Loucy (cell line): ENCODE data around the gene HSH2D.
"Not testable (repeated sequence)": the region's sequence is repeated elsewhere in the genome, so short reads cannot be mapped to it uniquely, and the experiment has no call there.

ENCODE experiments used
- H2AFZ ChIP-seq: fragments of 200-600 bp; sonication (generic); 2 replicates; pipeline ENCODE4 v1.6.0; 2016; ENCODE audit warnings: antibody characterized with exemption, mild to moderate bottlenecking, low read length, moderate library complexity
- H3F3A ChIP-seq: fragments of 200-600 bp; 2 replicates; pipeline ENCODE4 v1.6.0; 2016; ENCODE audit warnings: antibody characterized with exemption, low read depth, mild to moderate bottlenecking
- H3K27me3 ChIP-seq: fragments of 200-600 bp; sonication (generic); 2 replicates; pipeline ENCODE4 v1.6.1; 2014; ENCODE audit warnings: low read length, mild to moderate bottlenecking; ENCODE audit not compliant: insufficient read depth, poor library complexity, severe bottlenecking
- H3K36me3 ChIP-seq: fragments of 200-600 bp; sonication (generic); 2 replicates; pipeline ENCODE4 v1.6.1; 2016; ENCODE audit warnings: low read length; ENCODE audit not compliant: insufficient read depth
- H3K4me1 ChIP-seq: fragments of 200-600 bp; sonication (generic); 2 replicates; pipeline ENCODE4 v1.5.1; 2014; ENCODE audit warnings: low read length, mild to moderate bottlenecking; ENCODE audit not compliant: insufficient read depth, poor library complexity, severe bottlenecking
- H3K4me2 ChIP-seq: fragments of 200-600 bp; sonication (generic); 2 replicates; pipeline ENCODE4 v1.6.0; 2014; ENCODE audit warnings: antibody characterized with exemption, low read length, low read depth, mild to moderate bottlenecking; ENCODE audit not compliant: poor library complexity, severe bottlenecking
- H3K4me3 ChIP-seq: fragments of 200-600 bp; sonication (generic); 2 replicates; pipeline ENCODE4 v1.5.1; 2014; ENCODE audit warnings: low read length, mild to moderate bottlenecking, mixed read lengths; ENCODE audit not compliant: poor library complexity, severe bottlenecking
- H3K79me2 ChIP-seq: fragments of 200-600 bp; sonication (generic); 2 replicates; pipeline ENCODE4 v1.6.1; 2014; ENCODE audit warnings: low read length; ENCODE audit not compliant: insufficient read depth
- H3K9ac ChIP-seq: fragments of 200-600 bp; sonication (generic); 2 replicates; pipeline ENCODE4 v1.6.0; 2014; ENCODE audit warnings: mild to moderate bottlenecking, low read depth, low read length, moderate library complexity; ENCODE audit not compliant: poor library complexity, severe bottlenecking
- H3K9me2 ChIP-seq: fragments of 200-600 bp; sonication (generic); replicated peaks from 2 replicates; pipeline ENCODE4 v1.6.1; 2016; ENCODE audit warnings: low read depth, low read length, mixed read lengths
- H3K9me3 ChIP-seq: fragments of 200-600 bp; sonication (generic); 2 replicates; pipeline ENCODE4 v1.6.1; 2014; ENCODE audit warnings: mild to moderate bottlenecking, antibody characterized with exemption, low read length, low read depth; ENCODE audit not compliant: insufficient read depth
- H4K20me1 ChIP-seq: fragments of 200-600 bp; sonication (generic); 2 replicates; pipeline ENCODE4 v1.6.0; 2014; ENCODE audit warnings: antibody characterized with exemption, low read length, mild to moderate bottlenecking; ENCODE audit not compliant: insufficient read depth, poor library complexity, severe bottlenecking
- CTCF ChIP-seq: fragments of 200-600 bp; sonication (generic); conservative IDR thresholded peaks from 2 replicates; pipeline ENCODE4 v1.5.1; 2014; ENCODE audit warnings: mild to moderate bottlenecking, antibody characterized with exemption, low read length
- EZH2phosphoT487 ChIP-seq: fragments of 200-600 bp; IDR thresholded peaks from 2 replicates; pipeline ENCODE4 v1.6.1; 2018; ENCODE audit warnings: antibody characterized with exemption, mild to moderate bottlenecking, moderate library complexity, borderline replicate concordance

The HSH2D gene

DNA sequence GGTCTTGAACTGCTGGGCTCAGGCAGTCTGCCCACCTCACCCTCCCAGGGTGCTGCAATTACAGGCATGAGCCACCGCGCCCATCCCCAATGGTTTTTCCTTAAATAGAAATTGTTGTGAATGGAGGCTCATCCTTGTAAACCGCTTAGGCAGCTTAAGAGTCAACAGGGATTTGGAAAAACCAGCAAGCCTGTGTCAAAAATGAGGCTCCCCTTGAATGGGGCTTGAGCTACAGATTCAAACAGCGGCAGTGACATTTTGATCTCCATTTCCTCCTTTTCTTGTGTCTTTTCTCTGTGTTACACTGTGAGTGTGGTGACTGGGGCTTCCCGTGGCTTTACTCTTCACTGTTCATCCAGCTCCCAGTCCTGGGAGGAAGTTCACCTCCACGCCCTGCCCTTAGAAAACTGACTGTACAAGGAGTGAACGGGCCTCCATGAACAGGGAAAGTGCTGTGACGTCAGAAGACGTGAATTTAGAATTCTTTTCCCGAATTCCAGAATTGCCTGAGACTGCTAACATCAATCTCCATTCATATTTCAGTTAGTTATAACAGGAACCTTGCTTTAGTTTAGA lies 47.1 kb upstream of the HSH2D start:
- Histone ChIP-seq H3K4me3 (no peak overlapping the region), H3K79me2 (peaks cover 59% of the 10 kb centered on the region), H3K9me2 (no peaks in the 10 kb centered on the region), H3K4me1 (no peaks in the 10 kb centered on the region), H3K4me2 (no peak overlapping the region), H3K9me3 (no peaks in the 10 kb centered on the region), H4K20me1 (peaks cover 67% of the 10 kb centered on the region), H2AFZ (no peak overlapping the region), H3K36me3 (peaks cover 97% of the 10 kb centered on the region), H3K27me3 (no peaks in the 10 kb centered on the region), H3K9ac (no peak overlapping the region), H3F3A (peaks cover 24% of the 10 kb centered on the region)
- TF ChIP-seq EZH2phosphoT487 (no peak), CTCF (no peak)

- TF ChIP-seq EZH2phosphoT487 (no peak), CTCF (no peak)
- peaks cover 24% of the 10 kb centered on the region for H3F3A ChIP-seq
- peaks cover 38% of the 10 kb centered on the region for H3K79me2 ChIP-seq
- H3K36me3 ChIP-seq: peaks cover 97% of the 10 kb centered on the region
- H4K20me1 ChIP-seq: peaks cover 59% of the 10 kb centered on the region
- no peaks in the 10 kb centered on the region for H3K9me3 ChIP-seq
- no peaks in the 10 kb centered on the region for H3K9me2 ChIP-seq
- no peak overlapping the region for H3K9ac ChIP-seq
- H2AFZ ChIP-seq: no peak overlapping the region
- H3K4me3 ChIP-seq: no peak overlapping the region
- H3K27me3 ChIP-seq: no peaks in the 10 kb centered on the region
- H3K4me2 ChIP-seq: no peak overlapping the region
- no peaks in the 10 kb centered on the region for H3K4me1 ChIP-seq
These were observed 45.1 kb upstream of the HSH2D start for GRCh38 chr19:16098416-16098768.

GRCh38 chr19:16098821-16099220 lies 44.7 kb upstream of the HSH2D start:
- peaks cover 97% of the 10 kb centered on the region for H3K36me3 ChIP-seq
- no peaks in the 10 kb centered on the region for H3K4me1 ChIP-seq
- peaks cover 20% of the 10 kb centered on the region for H3F3A ChIP-seq
- no peak overlapping the region for H3K9ac ChIP-seq
- TF ChIP-seq CTCF (no peak), EZH2phosphoT487 (no peak)
- H3K79me2 ChIP-seq: peaks cover 34% of the 10 kb centered on the region
- H3K4me3 ChIP-seq: no peak overlapping the region
- H2AFZ ChIP-seq: no peak overlapping the region
- H3K9me3 ChIP-seq: no peaks in the 10 kb centered on the region
- H3K4me2 ChIP-seq: no peak overlapping the region
- H3K27me3 ChIP-seq: no peaks in the 10 kb centered on the region
- H3K9me2 ChIP-seq: no peaks in the 10 kb centered on the region
- peaks cover 54% of the 10 kb centered on the region for H4K20me1 ChIP-seq

DNA sequence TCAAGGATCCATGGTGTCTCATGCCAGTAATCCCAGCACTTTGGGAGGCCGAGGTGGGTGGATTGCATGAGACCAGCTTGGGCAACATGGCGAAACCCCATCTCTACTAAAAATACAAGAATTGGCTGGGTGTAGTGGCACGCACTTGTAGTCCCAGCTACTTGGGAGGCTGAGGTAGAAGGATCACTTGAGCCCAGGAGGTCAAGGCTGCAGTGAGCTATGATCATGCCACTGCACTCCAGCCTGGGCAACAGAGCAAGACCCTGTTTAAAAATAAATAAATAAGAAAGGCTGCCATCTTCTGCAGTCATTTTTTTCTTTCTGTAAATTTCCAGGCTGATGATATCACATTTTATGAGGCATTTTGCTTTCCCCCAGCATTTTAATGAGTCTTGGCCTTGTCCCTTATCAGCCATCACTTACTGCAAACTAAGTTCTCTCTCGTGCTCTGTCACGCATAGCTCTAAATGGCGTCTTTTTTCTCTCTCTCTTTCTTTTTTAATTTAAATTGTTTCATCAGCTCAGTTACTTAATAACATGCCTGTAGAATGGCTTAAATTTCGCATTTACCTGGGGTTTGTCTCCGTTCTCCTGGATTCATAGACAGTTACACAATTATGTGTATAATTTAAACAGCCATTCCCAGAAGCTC lies 44.0 kb upstream of the HSH2D start:
- Histone ChIP-seq H4K20me1 (peaks cover 52% of the 10 kb centered on the region), H3K36me3 (peaks cover 91% of the 10 kb centered on the region), H3F3A (peaks cover 18% of the 10 kb centered on the region), H3K79me2 (peaks cover 34% of the 10 kb centered on the region)
- H3K4me1 ChIP-seq, H3K4me2 ChIP-seq, H3K9me2 ChIP-seq, H3K9ac ChIP-seq, H2AFZ ChIP-seq, H3K9me3 ChIP-seq, H3K4me3 ChIP-seq, H3K27me3 ChIP-seq: not testable (repeated sequence)
